ENCODE measurements around the gene EFHD1. TPM values are rescaled to one million over a fixed set of nuclear protein-coding genes. Genes with fewer than 3 reads are reported as not detected.

EFHD1 gene
- polyA plus RNA-seq, 3 donors: not detected

- no peaks in the 10 kb centered on the region for H3K79me2 ChIP-seq (ENCODE audit: insufficient read depth, low read length)
- 70% methylated on average over 4 of the region's 11 CpGs for WGBS (ENCODE audit: insufficient coverage)
- H3K9me3 ChIP-seq (replicated peaks in 1 of 2; ENCODE audit: control insufficient read depth in 1 of 2, insufficient read depth in 1 of 2, low read length in 2 of 2): peaks cover 0 to 7% of the 10 kb centered on the region in 2 donors
- H3K9me3 Mint-ChIP-seq: peaks cover 0 to 8% (median 2%) of the 10 kb centered on the region in 7 donors
- H4K20me1 ChIP-seq (ENCODE audit: insufficient read depth, low read length): no peaks in the 10 kb centered on the region
- H3K4me3 Mint-ChIP-seq: peak overlapping the region in 1 of 2 donors; percentile 58
- no peak overlapping the region for H3K4me3 ChIP-seq (replicated peaks in 1 of 3; ENCODE audit: low read depth in 2 of 3, low read length in 3 of 3)
- intact Hi-C loops (cut with micrococcal nuclease): no loop called here
- H3K36me3 ChIP-seq (replicated peaks in 1 of 2; ENCODE audit: control insufficient read depth in 1 of 2, insufficient read depth in 2 of 2, low read length in 2 of 2): no peaks in the 10 kb centered on the region
- peaks cover 48 to 75% (median 61%) of the 10 kb centered on the region in 3 donors for H3K27me3 Mint-ChIP-seq (ENCODE audit: low read depth in 3 of 3)
- H3K27ac Mint-ChIP-seq: no peak overlapping the region
- no peak overlapping the region for H3K9ac ChIP-seq (ENCODE audit: insufficient read depth, low read length, poor library complexity, severe bottlenecking)
- TF ChIP-seq, protein P1, sequence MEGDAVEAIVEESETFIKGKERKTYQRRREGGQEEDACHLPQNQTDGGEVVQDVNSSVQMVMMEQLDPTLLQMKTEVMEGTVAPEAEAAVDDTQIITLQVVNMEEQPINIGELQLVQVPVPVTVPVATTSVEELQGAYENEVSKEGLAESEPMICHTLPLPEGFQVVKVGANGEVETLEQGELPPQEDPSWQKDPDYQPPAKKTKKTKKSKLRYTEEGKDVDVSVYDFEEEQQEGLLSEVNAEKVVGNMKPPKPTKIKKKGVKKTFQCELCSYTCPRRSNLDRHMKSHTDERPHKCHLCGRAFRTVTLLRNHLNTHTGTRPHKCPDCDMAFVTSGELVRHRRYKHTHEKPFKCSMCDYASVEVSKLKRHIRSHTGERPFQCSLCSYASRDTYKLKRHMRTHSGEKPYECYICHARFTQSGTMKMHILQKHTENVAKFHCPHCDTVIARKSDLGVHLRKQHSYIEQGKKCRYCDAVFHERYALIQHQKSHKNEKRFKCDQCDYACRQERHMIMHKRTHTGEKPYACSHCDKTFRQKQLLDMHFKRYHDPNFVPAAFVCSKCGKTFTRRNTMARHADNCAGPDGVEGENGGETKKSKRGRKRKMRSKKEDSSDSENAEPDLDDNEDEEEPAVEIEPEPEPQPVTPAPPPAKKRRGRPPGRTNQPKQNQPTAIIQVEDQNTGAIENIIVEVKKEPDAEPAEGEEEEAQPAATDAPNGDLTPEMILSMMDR (IDR thresholded peaks at IDR 0.05): no peak
- H3K4me1 Mint-ChIP-seq: peaks cover 3% of the 10 kb centered on the region
- H3K27me3 ChIP-seq (ENCODE audit: control insufficient read depth in 2 of 2, insufficient read depth in 2 of 2, low read length in 2 of 2): peaks cover 27 to 63% of the 10 kb centered on the region in 2 donors
- H3K36me3 Mint-ChIP-seq: no peaks in the 10 kb centered on the region
- H3K27ac ChIP-seq (ENCODE audit: low read depth in 1 of 2, low read length in 2 of 2): no peak overlapping the region
- no peak overlapping the region for H3K4me2 ChIP-seq (replicated peaks; ENCODE audit: extremely low read depth, low read length, poor library complexity, severe bottlenecking)
- H3K4me1 ChIP-seq (ENCODE audit: control insufficient read depth in 1 of 2, insufficient read depth in 2 of 2, low read length in 2 of 2): peaks cover 6 to 11% of the 10 kb centered on the region in 2 donors
- no peak overlapping the region for H2AFZ ChIP-seq (ENCODE audit: insufficient read depth, low read depth, low read length, poor library complexity, severe bottlenecking)
- no peak for DNase-seq
Observed at GRCh38 chr2:232637866-232638583, 4.6 kb downstream of the EFHD1 start.

DNA sequence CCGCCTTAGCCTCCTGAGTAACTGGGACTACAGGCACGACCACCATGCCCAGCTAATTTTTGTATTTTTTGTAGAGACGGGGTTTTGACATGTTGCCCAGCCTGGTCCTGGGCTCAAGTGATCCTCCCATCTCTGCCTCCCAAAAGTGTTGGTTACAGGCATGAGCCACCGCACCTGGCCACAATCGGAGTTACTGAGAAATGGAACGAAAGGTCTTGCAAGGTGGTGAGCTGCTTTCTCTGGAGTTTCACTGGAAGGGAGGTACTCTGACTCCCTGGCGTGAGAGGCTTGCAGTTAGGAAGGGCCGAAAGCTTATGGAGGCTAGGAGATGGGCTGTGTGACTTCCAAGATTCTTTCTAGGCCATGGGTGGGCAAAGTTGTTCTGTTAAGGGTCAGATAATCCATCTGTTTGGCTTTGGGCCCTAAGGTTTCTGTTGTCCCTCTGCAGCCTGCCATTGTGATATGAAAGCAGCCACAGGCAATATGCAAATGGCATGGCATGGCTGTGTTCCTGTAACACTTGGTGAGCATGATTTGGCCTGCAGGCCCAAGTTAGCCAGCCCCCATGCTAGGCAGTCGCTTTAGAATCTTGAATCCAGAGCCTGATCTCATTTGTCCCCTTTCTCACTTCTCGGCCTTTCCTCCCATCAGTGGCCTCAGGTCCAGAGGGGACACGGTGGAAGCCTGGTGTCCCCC is 7.9 kb downstream of the EFHD1 start:
- H3K36me3 Mint-ChIP-seq: no peaks in the 10 kb centered on the region
- whole genome bisulfite sequencing (ENCODE audit: insufficient coverage): 95% methylated on average over 8 of the region's 11 CpGs
- H3K27ac Mint-ChIP-seq: no peak overlapping the region
- H3K4me3 Mint-ChIP-seq: no peak overlapping the region
- TF ChIP-seq, protein P1 (IDR thresholded peaks at IDR 0.05): no peak
- H3K4me3 ChIP-seq (replicated peaks in 1 of 3; ENCODE audit: low read depth in 2 of 3, low read length in 3 of 3): no peak overlapping the region
- peaks cover 0 to 33% of the 10 kb centered on the region in 2 donors for H3K27me3 ChIP-seq (ENCODE audit: control insufficient read depth in 2 of 2, insufficient read depth in 2 of 2, low read length in 2 of 2)
- H4K20me1 ChIP-seq (ENCODE audit: insufficient read depth, low read length): no peaks in the 10 kb centered on the region
- H3K9ac ChIP-seq (ENCODE audit: insufficient read depth, low read length, poor library complexity, severe bottlenecking): no peak overlapping the region
- H3K9me3 ChIP-seq (replicated peaks in 1 of 2; ENCODE audit: control insufficient read depth in 1 of 2, insufficient read depth in 1 of 2, low read length in 2 of 2): no peaks in the 10 kb centered on the region
- no peaks in the 10 kb centered on the region for H3K4me1 ChIP-seq (ENCODE audit: control insufficient read depth in 1 of 2, insufficient read depth in 2 of 2, low read length in 2 of 2)
- no peak overlapping the region for H3K27ac ChIP-seq (ENCODE audit: low read depth in 1 of 2, low read length in 2 of 2)
- H3K27me3 Mint-ChIP-seq (ENCODE audit: low read depth in 3 of 3): peaks cover 27 to 53% (median 35%) of the 10 kb centered on the region in 3 donors
- intact Hi-C loops (cut with micrococcal nuclease): no loop called here
- H2AFZ ChIP-seq (ENCODE audit: insufficient read depth, low read depth, low read length, poor library complexity, severe bottlenecking): no peak overlapping the region
- peaks cover 0 to 2% (median 0%) of the 10 kb centered on the region in 7 donors for H3K9me3 Mint-ChIP-seq
- H3K4me1 Mint-ChIP-seq: no peaks in the 10 kb centered on the region
- no peaks in the 10 kb centered on the region for H3K36me3 ChIP-seq (replicated peaks in 1 of 2; ENCODE audit: control insufficient read depth in 1 of 2, insufficient read depth in 2 of 2, low read length in 2 of 2)
- no peaks in the 10 kb centered on the region for H3K79me2 ChIP-seq (ENCODE audit: insufficient read depth, low read length)
- no peak overlapping the region for H3K4me2 ChIP-seq (replicated peaks; ENCODE audit: extremely low read depth, low read length, poor library complexity, severe bottlenecking)
- DNase-seq: no peak
